Measurements from ENCODE around the gene SLC22A15.
"Not testable (repeated sequence)": the region's sequence is repeated elsewhere in the genome, so short reads cannot be mapped to it uniquely, and the experiment has no call there.

SLC22A15 gene

GRCh38 chr1:115976062-115976920, at the start of gene SLC22A15:
Gene SLC22A15 (plus strand): TSS chr1:115976513. CDS start chr1:115976628, 115 bp downstream.
- peak; percentile 61 for DNase-seq (ENCODE audit: low read depth)

- DNase-seq (ENCODE audit: low read depth), result no peak
These were observed 48.3 kb upstream of the SLC22A15 start for GRCh38 chr1:115927971-115928370.

GRCh38 chr1:115929881-115930280, 46.4 kb upstream of the SLC22A15 start:
- DNase-seq (ENCODE audit: low read depth), result peak; percentile 41

- DNase-seq (ENCODE audit: low read depth), result no peak
These were observed 42.7 kb upstream of the SLC22A15 start for GRCh38 chr1:115933625-115934024.

- no peak for DNase-seq (ENCODE audit: low read depth)
These were observed 36.9 kb upstream of the SLC22A15 start for GRCh38 chr1:115939455-115939854.

GRCh38 chr1:115946116-115946515, 30.2 kb upstream of the SLC22A15 start:
- no peak for DNase-seq (ENCODE audit: low read depth)

- peak; percentile 51 for DNase-seq (ENCODE audit: low read depth)
These were observed 27.2 kb upstream of the SLC22A15 start for GRCh38 chr1:115949156-115949555.

- DNase-seq (ENCODE audit: low read depth), result no peak
These were observed 24.8 kb upstream of the SLC22A15 start for GRCh38 chr1:115951560-115951959.

GRCh38 chr1:115952547-115952946, 23.8 kb upstream of the SLC22A15 start:
- no peak for DNase-seq (ENCODE audit: low read depth)

GRCh38 chr1:115953180-115953579, 23.1 kb upstream of the SLC22A15 start:
- DNase-seq (ENCODE audit: low read depth), result no peak

GRCh38 chr1:115954684-115955083, 21.6 kb upstream of the SLC22A15 start:
- no peak for DNase-seq (ENCODE audit: low read depth)

GRCh38 chr1:115955228-115955627, 21.1 kb upstream of the SLC22A15 start:
- DNase-seq (ENCODE audit: low read depth), result no peak

- no peak for DNase-seq (ENCODE audit: low read depth)
These were observed 17.4 kb upstream of the SLC22A15 start for GRCh38 chr1:115958866-115959265.

- peak; percentile 5 for DNase-seq (ENCODE audit: low read depth)
These were observed 6.8 kb upstream of the SLC22A15 start for GRCh38 chr1:115969509-115969908.

- DNase-seq (ENCODE audit: low read depth), result not testable (repeated sequence)
These were observed 4.5 kb upstream of the SLC22A15 start for GRCh38 chr1:115971778-115972177.

GRCh38 chr1:115973154-115973553, 3.2 kb upstream of the SLC22A15 start:
- DNase-seq (ENCODE audit: low read depth), result no peak

- no peak for DNase-seq (ENCODE audit: low read depth)
These were observed 698 bp upstream of the SLC22A15 start for GRCh38 chr1:115975569-115976061.

GRCh38 chr1:115976921-115977498, 697 bp downstream of the SLC22A15 start:
- no peak for DNase-seq (ENCODE audit: low read depth)

- DNase-seq (ENCODE audit: low read depth), result peak; percentile 68
These were observed 1.4 kb downstream of the SLC22A15 start for GRCh38 chr1:115977499-115978258.

GRCh38 chr1:115978292-115978941, 2.1 kb downstream of the SLC22A15 start:
- DNase-seq (ENCODE audit: low read depth), result no peak

GRCh38 chr1:115980156-115980555, 3.8 kb downstream of the SLC22A15 start:
- DNase-seq (ENCODE audit: low read depth), result no peak

Data from ELR (cell line).